Kidney epithelial cell (primary cell): ENCODE data around the gene VPS13A. TPM values are rescaled to one million over a fixed set of nuclear protein-coding genes. Genes with fewer than 3 reads are reported as not detected.
"Not testable (repeated sequence)": the region's sequence is repeated elsewhere in the genome, so short reads cannot be mapped to it uniquely, and the experiment has no call there.

Source experiments
- DNase-seq: peaks from one replicate; pipeline ENCODE4 v3.0.0-alpha.2; 2010; ENCODE audit warnings: low read depth
- H3K27me3 ChIP-seq: 2 replicates; pipeline ENCODE4 v1.6.0; 2011; ENCODE audit warnings: low read length; ENCODE audit not compliant: control insufficient read depth, insufficient read depth
- H3K36me3 ChIP-seq: 2 replicates; pipeline ENCODE4 v1.5.1; 2011; ENCODE audit warnings: low read length; ENCODE audit not compliant: control insufficient read depth, insufficient read depth
- H3K4me3 ChIP-seq: 2 replicates; pipeline ENCODE4 v1.5.1; 2011; ENCODE audit warnings: low read depth, mild to moderate bottlenecking, control low read depth, low read length
- total RNA-seq: library from RNA; depleted of rRNA; stranded (reverse); fragments of >200 nt; gene quantifications from 2 replicates; pipeline ENCODE4 v1.2.3, GENCODE V29; 2015
- TF ChIP-seq, protein P1 (sequence below): IDR thresholded peaks from 2 replicates; pipeline ENCODE4 v1.5.1; 2011; ENCODE audit warnings: mild to moderate bottlenecking, moderate library complexity, low read length, control low read depth, inconsistent platforms; ENCODE audit not compliant: insufficient read depth, poor library complexity, severe bottlenecking

The VPS13A gene
- total RNA-seq, 1 donor from 2014 or later: 16.3 TPM

GRCh38 chr9:77435688-77436087 is 258.4 kb downstream of the VPS13A start:
- H3K27me3 ChIP-seq: no peaks in the 10 kb centered on the region
- no peak overlapping the region for H3K4me3 ChIP-seq
- no peaks in the 10 kb centered on the region for H3K36me3 ChIP-seq
- TF ChIP-seq, protein P1, sequence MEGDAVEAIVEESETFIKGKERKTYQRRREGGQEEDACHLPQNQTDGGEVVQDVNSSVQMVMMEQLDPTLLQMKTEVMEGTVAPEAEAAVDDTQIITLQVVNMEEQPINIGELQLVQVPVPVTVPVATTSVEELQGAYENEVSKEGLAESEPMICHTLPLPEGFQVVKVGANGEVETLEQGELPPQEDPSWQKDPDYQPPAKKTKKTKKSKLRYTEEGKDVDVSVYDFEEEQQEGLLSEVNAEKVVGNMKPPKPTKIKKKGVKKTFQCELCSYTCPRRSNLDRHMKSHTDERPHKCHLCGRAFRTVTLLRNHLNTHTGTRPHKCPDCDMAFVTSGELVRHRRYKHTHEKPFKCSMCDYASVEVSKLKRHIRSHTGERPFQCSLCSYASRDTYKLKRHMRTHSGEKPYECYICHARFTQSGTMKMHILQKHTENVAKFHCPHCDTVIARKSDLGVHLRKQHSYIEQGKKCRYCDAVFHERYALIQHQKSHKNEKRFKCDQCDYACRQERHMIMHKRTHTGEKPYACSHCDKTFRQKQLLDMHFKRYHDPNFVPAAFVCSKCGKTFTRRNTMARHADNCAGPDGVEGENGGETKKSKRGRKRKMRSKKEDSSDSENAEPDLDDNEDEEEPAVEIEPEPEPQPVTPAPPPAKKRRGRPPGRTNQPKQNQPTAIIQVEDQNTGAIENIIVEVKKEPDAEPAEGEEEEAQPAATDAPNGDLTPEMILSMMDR: no peak
- no peak for DNase-seq

GRCh38 chr9:77438653-77439052 is 261.3 kb downstream of the VPS13A start:
- TF ChIP-seq, protein P1: no peak
- Histone ChIP-seq H3K27me3 (no peaks in the 10 kb centered on the region), H3K36me3 (no peaks in the 10 kb centered on the region), H3K4me3 (no peak overlapping the region)
- DNase-seq: no peak

DNA sequence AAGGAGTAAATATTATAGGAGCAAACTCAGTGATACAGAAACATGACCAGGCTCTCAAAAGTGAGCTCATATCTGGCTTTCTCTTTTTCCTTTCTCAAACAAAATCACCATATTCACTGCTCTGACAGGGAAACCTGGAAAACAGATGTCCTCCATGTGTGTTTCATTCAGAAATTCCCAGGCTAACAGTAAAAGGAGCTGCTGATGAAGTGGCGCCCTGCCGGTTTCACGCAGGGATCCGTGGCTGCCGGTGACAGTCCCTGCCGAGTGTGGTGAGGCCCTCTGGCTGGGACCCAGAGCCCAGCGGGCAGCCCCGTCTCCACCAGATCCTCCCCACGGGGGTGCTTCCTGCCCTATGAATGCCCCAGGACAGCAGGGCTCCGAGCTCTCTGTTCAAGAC is 262.7 kb downstream of the VPS13A start:
- Histone ChIP-seq H3K4me3 (no peak overlapping the region), H3K36me3 (no peaks in the 10 kb centered on the region), H3K27me3 (no peaks in the 10 kb centered on the region)
- DNase-seq: no peak
- TF ChIP-seq, protein P1: no peak

DNA sequence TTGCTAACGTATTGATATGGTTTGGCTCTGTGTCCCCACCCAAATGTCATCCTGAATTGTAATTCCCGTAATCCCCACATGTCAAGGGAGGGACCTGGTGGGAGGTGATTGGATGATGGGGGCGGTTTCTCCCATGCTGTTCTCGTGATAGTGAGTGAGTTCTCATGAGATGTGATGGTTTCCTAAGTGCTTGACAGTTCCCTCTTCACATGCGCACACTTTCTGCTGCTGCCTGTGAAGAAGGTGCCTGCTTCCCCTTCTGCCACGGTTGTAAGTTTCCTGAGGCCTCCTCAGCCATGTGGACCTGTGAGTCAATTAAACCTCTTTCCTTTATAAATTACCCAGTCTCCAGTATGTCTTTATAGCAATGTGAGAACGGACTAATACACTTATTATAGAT is 263.8 kb downstream of the VPS13A start:
- not testable (repeated sequence) for DNase-seq, H3K27me3 ChIP-seq, H3K36me3 ChIP-seq, H3K4me3 ChIP-seq

GRCh38 chr9:77442436-77442835 is 265.1 kb downstream of the VPS13A start:
- Histone ChIP-seq H3K4me3 (no peak overlapping the region), H3K27me3 (no peaks in the 10 kb centered on the region), H3K36me3 (no peaks in the 10 kb centered on the region)
- TF ChIP-seq, protein P1: no peak
- DNase-seq: no peak

GRCh38 chr9:77447646-77448045 is 270.3 kb downstream of the VPS13A start:
- TF ChIP-seq, protein P1: no peak
- H3K27me3 ChIP-seq: no peaks in the 10 kb centered on the region
- no peak for DNase-seq
- no peaks in the 10 kb centered on the region for H3K36me3 ChIP-seq
- no peak overlapping the region for H3K4me3 ChIP-seq
